OCI-M2 (cell line): Measurements from ENCODE around the gene TCHHL1.
"Not testable (repeated sequence)": the region's sequence is repeated elsewhere in the genome, so short reads cannot be mapped to it uniquely, and the experiment has no call there.

Experiments used
- DNase-seq: peaks from one replicate; lab custom pipeline; 2025; ENCODE audit not compliant: unreplicated experiment; lab: John Stamatoyannopoulos, UW

The TCHHL1 gene

DNA sequence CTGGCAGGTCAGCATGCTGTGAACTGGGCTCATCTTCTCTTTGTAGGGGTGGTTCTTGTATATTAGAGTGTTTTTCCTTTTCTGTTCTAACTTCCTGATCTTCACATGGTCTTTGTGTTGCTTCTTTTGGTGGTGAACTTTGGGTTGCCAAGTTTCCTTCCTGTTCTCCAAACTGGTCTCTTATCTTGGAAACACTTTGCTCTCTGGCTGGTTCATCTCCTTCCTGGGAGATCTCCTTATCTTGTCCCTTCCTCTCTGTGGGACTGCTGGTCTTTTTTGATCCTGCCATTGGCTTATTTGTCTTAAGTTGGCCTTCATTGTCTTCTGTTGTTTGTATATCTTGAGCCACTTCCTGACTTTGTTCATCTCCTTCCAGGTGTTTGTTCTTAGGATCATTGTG lies 2.1 kb downstream of the TCHHL1 start:
- DNase-seq, result no peak

DNA sequence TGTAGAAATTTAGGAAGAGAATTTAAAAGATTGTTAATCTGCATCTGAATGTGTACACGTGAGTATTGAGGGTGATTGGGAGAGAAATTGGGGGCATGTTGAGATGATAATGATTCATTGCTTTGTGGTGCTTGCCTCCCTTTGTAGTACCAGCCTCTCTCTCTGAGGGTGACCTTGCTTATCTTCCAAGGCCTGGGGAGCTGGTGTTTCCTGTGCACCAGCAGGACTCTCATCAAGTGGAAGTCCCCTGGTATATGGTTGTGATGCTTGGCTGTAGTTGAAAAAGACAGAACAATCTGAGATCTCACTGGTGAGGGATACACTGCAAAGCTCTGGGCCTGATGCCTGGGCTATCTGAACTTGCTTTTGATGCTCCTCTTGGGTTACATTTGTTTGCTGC lies 4.0 kb downstream of the TCHHL1 start:
- DNase-seq, result no peak

DNA sequence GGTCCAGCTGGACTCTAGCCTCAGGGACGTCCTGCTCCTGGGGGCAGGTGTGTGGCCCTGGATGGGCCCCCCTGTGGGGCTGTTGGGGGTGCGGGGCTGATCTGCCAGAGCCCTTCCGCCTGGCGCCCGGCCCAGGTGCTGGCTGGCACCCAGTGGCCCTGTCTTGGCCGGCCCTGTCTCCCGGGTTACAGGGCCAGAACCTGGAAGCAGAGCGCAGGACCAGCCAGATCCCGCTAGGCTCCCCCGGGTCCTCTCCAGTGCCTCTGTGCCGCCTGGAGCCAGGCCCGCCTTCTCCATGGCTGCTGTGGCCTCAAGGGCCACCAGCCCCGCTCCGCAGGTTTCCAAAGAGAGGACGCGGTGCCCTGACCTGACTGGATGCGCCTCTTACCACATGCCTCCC lies 7.8 kb downstream of the TCHHL1 start:
- not testable (repeated sequence) for DNase-seq

DNA sequence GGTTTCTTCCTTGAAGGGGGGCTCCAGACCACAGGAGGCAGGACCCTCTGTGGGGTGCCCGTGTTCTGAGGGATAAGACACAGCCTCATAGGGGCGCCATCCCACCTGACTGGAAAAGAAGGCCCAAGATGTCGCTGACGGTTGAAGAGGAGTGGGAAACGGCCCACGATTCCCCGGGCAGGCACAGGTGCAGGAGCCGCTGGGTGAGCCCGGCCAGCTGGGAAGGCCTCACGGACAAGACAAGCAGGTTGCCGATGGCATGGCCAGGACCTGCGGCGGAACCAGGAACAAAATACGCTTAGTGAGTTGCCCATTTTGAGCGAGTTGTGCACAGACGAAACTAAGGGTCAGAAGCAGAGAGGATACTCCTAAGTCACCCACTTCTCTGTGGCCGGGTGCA lies 8.4 kb downstream of the TCHHL1 start:
- not testable (repeated sequence) for DNase-seq

GRCh38 chr1:152078831-152079441 lies 9.9 kb downstream of the TCHHL1 start:
- DNase-seq, result no peak

DNA sequence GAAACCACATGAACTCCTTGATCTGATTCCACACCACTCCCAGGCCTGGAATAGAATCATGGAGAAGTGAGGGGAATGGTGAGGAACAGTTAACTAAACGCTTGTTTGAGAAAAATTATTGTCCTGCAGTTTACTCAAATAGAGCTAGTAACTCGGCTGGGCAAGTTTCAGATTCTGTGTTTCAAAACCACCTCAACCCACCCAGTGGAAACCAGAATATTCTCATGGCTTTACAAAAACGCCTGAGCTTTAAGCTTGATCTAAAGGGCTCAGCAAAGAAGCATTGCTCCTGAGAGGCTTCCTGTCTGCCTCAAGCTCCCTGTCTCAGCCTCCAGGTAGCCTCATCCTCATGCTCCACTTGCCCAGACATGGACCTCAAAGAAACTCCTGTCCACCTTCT lies 16.6 kb downstream of the TCHHL1 start:
- DNase-seq, result no peak

DNA sequence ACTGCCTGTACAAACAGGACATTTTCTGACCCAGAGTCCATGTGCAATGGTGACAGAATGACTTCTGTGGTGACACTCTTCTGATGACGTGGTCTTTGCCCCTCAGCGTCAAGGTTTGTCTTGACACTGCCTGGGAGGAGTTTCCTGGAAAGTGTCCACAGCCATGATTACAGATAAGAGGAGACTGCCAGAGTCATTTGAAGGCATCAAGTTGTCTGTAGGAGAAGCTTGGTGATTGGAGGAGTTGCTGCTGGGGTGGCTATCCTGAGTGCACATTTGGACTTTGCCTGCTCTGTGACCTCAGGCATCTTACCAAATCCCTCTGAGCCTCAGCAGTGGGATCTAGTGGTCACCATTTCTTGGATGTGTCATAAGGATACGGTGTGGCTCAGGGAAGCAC lies 17.7 kb downstream of the TCHHL1 start:
- no peak for DNase-seq

DNA sequence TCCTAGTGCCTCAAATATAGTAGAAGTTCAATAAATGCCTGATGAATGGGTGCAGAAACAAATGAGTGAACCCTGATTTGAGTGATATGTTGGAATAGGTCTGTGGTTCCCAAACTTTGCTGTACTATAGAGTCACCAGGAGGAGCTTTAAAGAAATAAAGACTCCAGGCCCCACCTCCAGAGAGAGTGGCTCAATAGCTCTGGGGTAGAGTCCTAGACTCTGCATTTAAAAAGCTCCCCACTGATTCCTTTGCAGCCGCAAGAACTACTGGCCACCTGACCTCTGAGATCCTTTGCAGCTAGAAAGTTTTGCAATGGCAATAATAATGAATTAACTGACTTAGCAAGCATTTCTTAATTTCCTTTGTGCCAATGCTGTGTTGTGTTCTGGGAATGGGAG lies 20.9 kb downstream of the TCHHL1 start:
- no peak for DNase-seq

DNA sequence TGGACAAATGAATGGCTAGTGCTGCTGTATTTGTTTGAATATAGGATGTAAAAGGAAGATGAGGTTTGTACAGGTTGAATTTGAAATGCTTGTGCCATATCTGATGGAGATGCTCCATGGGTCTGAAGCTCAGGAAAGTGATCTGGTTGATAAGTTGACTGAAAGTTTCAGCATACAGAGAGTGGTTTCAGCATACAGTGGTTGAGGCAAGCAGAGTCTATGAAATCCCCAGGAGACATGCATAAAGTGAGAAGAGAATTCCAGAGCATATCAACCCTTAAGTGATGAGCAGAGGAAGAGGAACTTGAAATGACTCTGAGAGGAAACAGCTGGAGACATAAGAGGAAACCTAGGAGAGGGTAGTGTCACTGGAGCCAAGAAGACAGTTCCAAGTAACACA lies 21.7 kb downstream of the TCHHL1 start:
- DNase-seq, result no peak

DNA sequence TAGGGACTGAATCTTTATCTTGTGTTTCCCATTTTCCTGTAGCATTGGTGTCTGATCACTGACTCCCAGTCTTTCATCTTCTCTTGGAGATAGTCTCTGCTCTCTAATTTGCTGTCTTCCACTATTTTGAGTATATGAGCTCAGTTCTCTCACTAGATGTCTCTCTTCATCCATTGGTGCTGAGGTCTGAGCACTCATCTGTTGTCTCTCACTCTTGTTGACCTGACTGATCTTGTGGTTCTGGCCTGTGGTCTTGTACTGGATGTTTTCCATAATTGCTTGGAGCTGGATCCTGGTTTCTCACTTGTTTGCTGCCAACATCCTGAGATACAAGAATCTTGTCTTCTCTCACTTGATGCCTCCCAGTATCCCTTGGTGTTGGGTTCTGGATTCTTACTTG lies 26.9 kb downstream of the TCHHL1 start:
- DNase-seq, result no peak

DNA sequence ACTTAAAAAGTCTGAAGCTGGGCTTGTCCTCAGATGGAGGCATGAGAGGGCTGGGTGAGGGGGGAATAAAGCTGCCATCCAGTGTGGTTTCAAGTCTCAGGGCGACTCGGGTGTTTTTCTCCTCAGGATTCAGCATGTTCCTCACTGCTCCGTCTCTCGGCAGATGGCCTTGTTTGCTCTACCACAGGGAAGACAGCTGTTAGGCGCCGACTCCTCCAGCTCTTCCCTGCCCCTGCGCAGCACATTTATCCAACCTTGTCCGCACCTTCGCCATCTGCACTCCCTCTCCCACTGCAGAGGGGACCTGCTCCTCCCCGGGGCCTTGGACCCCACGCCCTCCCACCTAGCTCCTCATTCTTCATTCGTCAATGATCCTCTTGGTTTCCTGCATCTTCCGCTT lies 35.5 kb downstream of the TCHHL1 start:
- DNase-seq, result no peak

GRCh38 chr1:152052606-152053005 lies 36.3 kb downstream of the TCHHL1 start:
- DNase-seq, result no peak

DNA sequence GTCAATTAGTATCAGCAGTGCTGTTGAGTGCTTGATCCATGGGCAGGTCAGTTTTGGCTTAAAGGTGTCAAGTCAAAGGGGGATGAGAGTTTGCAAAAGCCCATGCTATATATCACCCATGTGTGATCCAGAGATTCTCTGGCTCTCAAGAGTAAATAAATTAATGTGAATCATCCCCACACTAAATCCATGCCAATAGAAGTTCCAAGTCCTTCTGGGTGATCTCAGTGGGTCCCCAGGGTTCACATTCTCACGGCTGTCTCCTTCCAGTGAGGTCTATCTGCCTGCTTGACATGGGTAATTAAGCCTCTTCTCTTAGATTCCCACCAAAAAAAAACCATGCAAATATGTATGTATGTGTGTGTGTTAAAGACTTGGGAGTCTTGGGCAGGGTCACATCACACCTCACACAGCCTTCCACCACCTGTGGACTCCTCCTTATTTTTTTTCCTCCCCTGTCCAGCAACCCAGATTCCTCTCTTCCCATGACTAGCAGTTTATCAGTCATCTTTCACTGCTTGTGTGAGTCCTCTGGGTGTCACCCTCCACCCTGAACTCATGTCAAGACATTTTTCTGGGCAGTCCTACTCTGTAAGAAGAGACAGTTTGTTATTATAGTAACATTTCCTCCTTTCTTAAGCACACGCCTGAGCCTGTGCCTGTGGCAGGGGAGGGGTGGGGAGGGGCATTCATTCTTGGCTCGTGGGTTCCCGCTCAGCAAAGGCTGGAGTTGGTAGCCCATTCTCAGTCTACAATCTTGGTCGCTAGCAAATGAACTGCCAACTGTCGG lies 37.8 kb downstream of the TCHHL1 start:
- no peak for DNase-seq

- no peak for DNase-seq
These were observed 39.4 kb downstream of the TCHHL1 start for GRCh38 chr1:152049291-152050083.

DNA sequence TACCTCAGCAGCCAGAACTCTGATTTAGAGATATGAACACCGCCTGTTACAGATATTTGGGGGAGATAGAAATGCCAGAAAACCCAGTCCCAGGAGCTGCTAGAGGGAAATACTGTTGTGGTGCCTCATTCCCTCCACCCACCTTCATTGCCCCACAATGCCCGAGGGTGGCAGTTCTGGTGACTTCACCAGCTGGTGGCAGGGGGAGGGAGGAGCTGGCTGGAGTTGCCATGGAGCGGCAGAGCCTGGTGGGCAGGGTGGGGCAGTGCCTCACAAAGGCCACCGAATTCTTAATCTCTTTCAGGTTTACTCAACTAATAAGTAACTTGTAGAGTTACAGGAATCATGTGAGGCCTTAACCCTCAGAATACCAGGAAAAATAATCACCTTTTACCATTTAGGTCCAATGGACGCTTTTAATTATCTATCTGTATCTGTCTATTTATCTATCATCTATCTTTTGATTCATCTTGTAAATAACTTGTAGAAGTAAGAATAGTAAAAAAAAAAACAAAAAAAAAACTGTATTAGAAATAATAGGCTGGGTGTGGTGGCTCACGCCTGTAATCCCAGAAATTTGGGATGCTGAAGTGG lies 40.4 kb downstream of the TCHHL1 start:
- DNase-seq, result no peak

GRCh38 chr1:152047730-152048415 lies 41.0 kb downstream of the TCHHL1 start:
- peak; percentile 82 for DNase-seq

- DNase-seq, result no peak
These were observed 41.5 kb downstream of the TCHHL1 start for GRCh38 chr1:152047413-152047729.

DNA sequence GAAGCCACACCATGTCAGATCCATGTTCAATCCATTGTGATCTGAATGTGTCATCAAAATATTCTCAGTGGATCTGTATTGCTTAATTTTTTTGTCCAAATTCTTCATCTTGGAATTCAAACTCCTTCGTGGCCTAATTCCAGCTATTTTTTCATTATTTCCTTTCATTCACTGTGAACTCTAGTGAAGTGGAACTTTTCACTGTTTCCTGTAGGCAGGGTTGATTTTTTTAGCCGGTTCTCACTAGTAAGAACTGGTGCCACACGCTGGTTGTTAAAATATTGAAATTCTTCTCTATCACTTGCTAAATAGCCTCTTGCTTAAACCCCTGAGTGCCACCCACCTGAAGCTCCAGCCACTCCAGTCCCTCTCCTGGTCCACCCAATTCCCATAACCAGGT lies 44.5 kb downstream of the TCHHL1 start:
- DNase-seq, result no peak

GRCh38 chr1:152043870-152044269 lies 45.0 kb downstream of the TCHHL1 start:
- DNase-seq, result no peak

DNA sequence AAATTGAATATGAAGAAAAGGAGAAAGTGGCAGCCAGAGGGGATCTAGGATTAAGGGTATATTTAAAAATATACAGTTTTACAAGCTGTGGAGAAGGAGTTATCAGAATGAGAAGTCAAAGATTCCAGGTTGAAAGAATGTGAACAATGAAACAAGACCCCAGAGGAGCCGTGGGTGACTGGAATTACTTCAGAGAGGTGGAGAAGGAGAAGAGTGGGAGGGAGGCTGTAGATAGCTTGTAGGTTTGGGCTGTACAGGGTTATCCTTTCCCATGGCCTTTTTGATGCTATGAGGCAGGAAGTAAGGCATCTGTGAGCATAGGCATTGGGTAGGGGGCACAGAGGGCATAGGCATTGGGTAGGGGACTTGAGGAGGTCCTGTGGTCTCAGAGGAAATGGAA lies 46.8 kb downstream of the TCHHL1 start:
- no peak for DNase-seq

- no peak for DNase-seq
These were observed 49.0 kb downstream of the TCHHL1 start for GRCh38 chr1:152039886-152040285.
